ENCODE results near the gene ONECUT2.

ONECUT2 gene

GRCh38 chr18:57431467-57432080, 3.6 kb upstream of the ONECUT2 start:
- Histone ChIP-seq H3K36me3 (ENCODE audit: control insufficient read depth in 1 of 2, insufficient read depth in 2 of 2, low read depth in 1 of 2, low read length in 2 of 2) (peaks cover 0 to 3% of the 10 kb centered on the region in 2 experiments), H3K18ac (ENCODE audit: low read depth in 1 of 2, low read length in 2 of 2) (no peak overlapping the region), H2AK5ac (ENCODE audit: low read length, severe bottlenecking) (no peak overlapping the region), H3K27me3 (ENCODE audit: control insufficient read depth in 1 of 2, insufficient read depth in 1 of 2, low read length in 2 of 2) (peaks cover 84 to 92% of the 10 kb centered on the region in 2 experiments), H3K9me3 (ENCODE audit: control insufficient read depth, low read length) (peaks cover 4% of the 10 kb centered on the region), H2AFZ (ENCODE audit: low read depth, low read length) (no peak overlapping the region), H3K14ac (ENCODE audit: low read length in 2 of 2) (no peak overlapping the region), H4K8ac (ENCODE audit: low read length) (no peak overlapping the region), H3K4ac (ENCODE audit: low read depth in 1 of 2, low read length in 2 of 2) (no peak overlapping the region), H2BK120ac (ENCODE audit: low read depth, low read length) (no peak overlapping the region), H3K9ac (ENCODE audit: low read length) (no peak overlapping the region), H2BK5ac (ENCODE audit: low read depth, low read length, poor library complexity, severe bottlenecking) (no peak overlapping the region), H2BK15ac (ENCODE audit: low read depth, poor library complexity, severe bottlenecking) (no peak overlapping the region), H3K4me2 (ENCODE audit: low read length, poor library complexity, severe bottlenecking) (no peak overlapping the region), H3K4me1 (ENCODE audit: control insufficient read depth, insufficient read depth, low read depth, low read length) (peaks cover 26% of the 10 kb centered on the region), H2BK12ac (ENCODE audit: low read length in 2 of 2) (no peak overlapping the region), H4K91ac (ENCODE audit: low read length) (no peak overlapping the region), H3K79me1 (replicated peaks; ENCODE audit: low read length, poor library complexity, severe bottlenecking) (no peaks in the 10 kb centered on the region), H3K27ac (ENCODE audit: low read length, poor library complexity, severe bottlenecking) (no peak overlapping the region), H3K23ac (ENCODE audit: low read length in 2 of 2) (no peak overlapping the region), H3K4me3 (ENCODE audit: insufficient read depth in 1 of 2, low read depth in 1 of 2, low read length in 2 of 2) (no peak overlapping the region)
- no peak for DNase-seq
- 13% methylated on average over 4 of the region's 12 CpGs for WGBS

- Histone ChIP-seq H3K23ac (ENCODE audit: low read length in 2 of 2) (no peak overlapping the region), H3K14ac (ENCODE audit: low read length in 2 of 2) (no peak overlapping the region), H3K27ac (ENCODE audit: low read length, poor library complexity, severe bottlenecking) (no peak overlapping the region), H3K4ac (ENCODE audit: low read depth in 1 of 2, low read length in 2 of 2) (no peak overlapping the region), H2BK12ac (ENCODE audit: low read length in 2 of 2) (no peak overlapping the region), H2AK5ac (ENCODE audit: low read length, severe bottlenecking) (no peak overlapping the region), H3K4me3 (ENCODE audit: insufficient read depth in 1 of 2, low read depth in 1 of 2, low read length in 2 of 2) (no peak overlapping the region), H2BK15ac (ENCODE audit: low read depth, poor library complexity, severe bottlenecking) (no peak overlapping the region), H4K91ac (ENCODE audit: low read length) (no peak overlapping the region), H3K27me3 (ENCODE audit: control insufficient read depth in 1 of 2, insufficient read depth in 1 of 2, low read length in 2 of 2) (peaks cover 86 to 92% of the 10 kb centered on the region in 2 experiments), H3K36me3 (ENCODE audit: control insufficient read depth in 1 of 2, insufficient read depth in 2 of 2, low read depth in 1 of 2, low read length in 2 of 2) (peaks cover 0 to 4% of the 10 kb centered on the region in 2 experiments), H3K9ac (ENCODE audit: low read length) (no peak overlapping the region), H2BK5ac (ENCODE audit: low read depth, low read length, poor library complexity, severe bottlenecking) (no peak overlapping the region), H4K8ac (ENCODE audit: low read length) (no peak overlapping the region), H3K79me1 (replicated peaks; ENCODE audit: low read length, poor library complexity, severe bottlenecking) (no peaks in the 10 kb centered on the region), H2AFZ (ENCODE audit: low read depth, low read length) (no peak overlapping the region), H3K4me2 (ENCODE audit: low read length, poor library complexity, severe bottlenecking) (no peak overlapping the region), H3K18ac (ENCODE audit: low read depth in 1 of 2, low read length in 2 of 2) (no peak overlapping the region), H3K9me3 (ENCODE audit: control insufficient read depth, low read length) (peaks cover 2% of the 10 kb centered on the region), H2BK120ac (ENCODE audit: low read depth, low read length) (no peak overlapping the region), H3K4me1 (ENCODE audit: control insufficient read depth, insufficient read depth, low read depth, low read length) (peaks cover 29% of the 10 kb centered on the region)
- no peak for DNase-seq
- WGBS, result no CpG with 5 or more reads among the region's 4 CpGs
These were observed 3.0 kb upstream of the ONECUT2 start for GRCh38 chr18:57432140-57432539.

GRCh38 chr18:57432751-57433400, 2.3 kb upstream of the ONECUT2 start:
- no peak overlapping the region for H2BK15ac ChIP-seq (ENCODE audit: low read depth, poor library complexity, severe bottlenecking)
- no peak for DNase-seq
- H4K8ac ChIP-seq (ENCODE audit: low read length), result no peak overlapping the region
- H2BK120ac ChIP-seq (ENCODE audit: low read depth, low read length), result no peak overlapping the region
- H3K4ac ChIP-seq (ENCODE audit: low read depth in 1 of 2, low read length in 2 of 2), result no peak overlapping the region
- no peak overlapping the region for H2AFZ ChIP-seq (ENCODE audit: low read depth, low read length)
- peaks cover 87 to 92% of the 10 kb centered on the region in 2 experiments for H3K27me3 ChIP-seq (ENCODE audit: control insufficient read depth in 1 of 2, insufficient read depth in 1 of 2, low read length in 2 of 2)
- no peak overlapping the region for H4K91ac ChIP-seq (ENCODE audit: low read length)
- WGBS, result 11% methylated on average over 5 of the region's 9 CpGs
- no peak overlapping the region for H2AK5ac ChIP-seq (ENCODE audit: low read length, severe bottlenecking)
- H3K23ac ChIP-seq (ENCODE audit: low read length in 2 of 2), result no peak overlapping the region
- H3K36me3 ChIP-seq (ENCODE audit: control insufficient read depth in 1 of 2, insufficient read depth in 2 of 2, low read depth in 1 of 2, low read length in 2 of 2), result peaks cover 0 to 4% of the 10 kb centered on the region in 2 experiments
- no peak overlapping the region for H2BK5ac ChIP-seq (ENCODE audit: low read depth, low read length, poor library complexity, severe bottlenecking)
- no peak overlapping the region for H3K4me2 ChIP-seq (ENCODE audit: low read length, poor library complexity, severe bottlenecking)
- H3K14ac ChIP-seq (ENCODE audit: low read length in 2 of 2), result no peak overlapping the region
- no peaks in the 10 kb centered on the region for H3K9me3 ChIP-seq (ENCODE audit: control insufficient read depth, low read length)
- H3K9ac ChIP-seq (ENCODE audit: low read length), result no peak overlapping the region
- peaks cover 35% of the 10 kb centered on the region for H3K4me1 ChIP-seq (ENCODE audit: control insufficient read depth, insufficient read depth, low read depth, low read length)
- H3K18ac ChIP-seq (ENCODE audit: low read depth in 1 of 2, low read length in 2 of 2), result no peak overlapping the region
- no peaks in the 10 kb centered on the region for H3K79me1 ChIP-seq (replicated peaks; ENCODE audit: low read length, poor library complexity, severe bottlenecking)
- H2BK12ac ChIP-seq (ENCODE audit: low read length in 2 of 2), result no peak overlapping the region
- H3K4me3 ChIP-seq (ENCODE audit: insufficient read depth in 1 of 2, low read depth in 1 of 2, low read length in 2 of 2), result no peak overlapping the region
- H3K27ac ChIP-seq (ENCODE audit: low read length, poor library complexity, severe bottlenecking), result no peak overlapping the region

- Histone ChIP-seq H2AK5ac (ENCODE audit: low read length, severe bottlenecking) (no peak overlapping the region), H3K4me1 (ENCODE audit: control insufficient read depth, insufficient read depth, low read depth, low read length) (peaks cover 38% of the 10 kb centered on the region), H3K23ac (ENCODE audit: low read length in 2 of 2) (no peak overlapping the region), H3K27ac (ENCODE audit: low read length, poor library complexity, severe bottlenecking) (no peak overlapping the region), H3K9me3 (ENCODE audit: control insufficient read depth, low read length) (no peaks in the 10 kb centered on the region), H4K91ac (ENCODE audit: low read length) (no peak overlapping the region), H4K8ac (ENCODE audit: low read length) (no peak overlapping the region), H3K14ac (ENCODE audit: low read length in 2 of 2) (no peak overlapping the region), H3K27me3 (ENCODE audit: control insufficient read depth in 1 of 2, insufficient read depth in 1 of 2, low read length in 2 of 2) (peaks cover 87 to 92% of the 10 kb centered on the region in 2 experiments), H3K4me2 (ENCODE audit: low read length, poor library complexity, severe bottlenecking) (no peak overlapping the region), H2BK15ac (ENCODE audit: low read depth, poor library complexity, severe bottlenecking) (no peak overlapping the region), H3K4ac (ENCODE audit: low read depth in 1 of 2, low read length in 2 of 2) (no peak overlapping the region), H2BK5ac (ENCODE audit: low read depth, low read length, poor library complexity, severe bottlenecking) (no peak overlapping the region), H2BK12ac (ENCODE audit: low read length in 2 of 2) (no peak overlapping the region), H3K79me1 (replicated peaks; ENCODE audit: low read length, poor library complexity, severe bottlenecking) (no peaks in the 10 kb centered on the region), H3K9ac (ENCODE audit: low read length) (no peak overlapping the region), H3K36me3 (ENCODE audit: control insufficient read depth in 1 of 2, insufficient read depth in 2 of 2, low read depth in 1 of 2, low read length in 2 of 2) (peaks cover 0 to 4% of the 10 kb centered on the region in 2 experiments), H2AFZ (ENCODE audit: low read depth, low read length) (no peak overlapping the region), H3K18ac (ENCODE audit: low read depth in 1 of 2, low read length in 2 of 2) (no peak overlapping the region), H2BK120ac (ENCODE audit: low read depth, low read length) (no peak overlapping the region), H3K4me3 (ENCODE audit: insufficient read depth in 1 of 2, low read depth in 1 of 2, low read length in 2 of 2) (no peak overlapping the region)
- no peak for DNase-seq
- 2% methylated on average over 5 of the region's 6 CpGs for WGBS
These were observed 1.7 kb upstream of the ONECUT2 start for GRCh38 chr18:57433482-57433881.

Measured in mesenchymal stem cell (in vitro differentiated cells and primary cell).